ENCODE data around the gene PIEZO1.

PIEZO1 gene

DNA sequence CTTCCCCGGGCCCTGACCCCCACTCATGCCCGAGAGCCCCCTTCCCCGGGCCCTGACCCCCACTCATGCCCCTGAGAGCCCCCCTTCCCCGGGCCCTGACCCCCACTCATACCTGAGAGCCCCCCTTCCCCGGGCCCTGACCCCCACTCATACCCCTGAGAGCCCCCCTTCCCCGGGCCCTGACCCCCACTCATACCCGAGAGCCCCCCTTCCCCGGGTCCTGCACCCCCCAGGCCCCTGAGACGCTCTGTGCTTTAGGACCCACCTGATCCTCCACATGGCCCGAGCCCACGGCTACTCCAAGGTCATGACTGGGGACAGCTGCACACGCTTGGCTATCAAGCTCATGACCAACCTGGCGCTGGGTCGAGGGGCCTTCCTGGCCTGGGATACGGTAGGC is 72.0 kb downstream of the PIEZO1 start:
- no peak overlapping the region for H3K27ac Mint-ChIP-seq (ENCODE audit: low read depth)
- no peak overlapping the region for H3K4me3 Mint-ChIP-seq
- DNase-seq (ENCODE audit: low spot score in 2 of 2) (no peak), ATAC-seq (replicated peaks; ENCODE audit: extremely low read depth, poor library complexity, severe bottlenecking) (no peak)
- H3K9me3 Mint-ChIP-seq = no peaks in the 10 kb centered on the region
- H3K4me1 Mint-ChIP-seq = no peaks in the 10 kb centered on the region
- no peaks in the 10 kb centered on the region for H3K27me3 Mint-ChIP-seq
- peaks cover 13% of the 10 kb centered on the region for H3K36me3 Mint-ChIP-seq (ENCODE audit: insufficient read depth)

DNA sequence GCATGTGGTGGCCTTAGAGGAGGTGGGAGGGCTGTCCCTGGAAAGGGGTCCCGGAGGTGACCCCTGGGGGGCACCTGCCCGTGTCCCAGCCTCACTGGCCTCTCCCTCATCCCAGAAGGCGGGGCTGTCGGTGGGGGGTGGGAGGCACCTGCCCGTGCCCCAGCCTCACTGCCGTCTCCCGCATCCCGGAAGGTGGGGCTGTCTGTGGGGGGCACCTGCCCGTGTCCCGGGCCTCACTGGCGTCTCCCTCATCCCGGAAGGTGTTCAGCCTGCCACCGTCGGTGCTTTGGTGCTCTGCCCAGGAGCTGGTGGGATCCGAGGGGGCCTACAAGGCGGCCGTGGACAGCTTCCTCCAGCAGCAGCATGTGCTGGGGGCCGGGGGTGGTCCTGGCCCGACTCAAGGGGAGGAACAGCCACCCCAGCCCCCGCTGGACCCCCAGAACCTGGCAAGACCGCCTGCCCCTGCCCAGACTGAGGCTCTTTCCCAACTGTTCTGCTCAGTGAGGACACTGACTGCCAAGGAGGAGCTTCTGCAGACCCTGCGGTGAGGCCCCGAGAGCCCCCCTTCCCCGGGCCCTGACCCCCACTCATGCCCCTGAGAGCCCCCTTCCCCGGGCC is 72.5 kb downstream of the PIEZO1 start:
- H3K9me3 Mint-ChIP-seq = no peaks in the 10 kb centered on the region
- no peaks in the 10 kb centered on the region for H3K27me3 Mint-ChIP-seq
- H3K4me1 Mint-ChIP-seq = peaks cover 2% of the 10 kb centered on the region
- H3K4me3 Mint-ChIP-seq = no peak overlapping the region
- DNase-seq (ENCODE audit: low spot score in 2 of 2) (no peak), ATAC-seq (replicated peaks; ENCODE audit: extremely low read depth, poor library complexity, severe bottlenecking) (no peak)
- H3K27ac Mint-ChIP-seq (ENCODE audit: low read depth) = no peak overlapping the region
- H3K36me3 Mint-ChIP-seq (ENCODE audit: insufficient read depth) = peaks cover 14% of the 10 kb centered on the region

DNA sequence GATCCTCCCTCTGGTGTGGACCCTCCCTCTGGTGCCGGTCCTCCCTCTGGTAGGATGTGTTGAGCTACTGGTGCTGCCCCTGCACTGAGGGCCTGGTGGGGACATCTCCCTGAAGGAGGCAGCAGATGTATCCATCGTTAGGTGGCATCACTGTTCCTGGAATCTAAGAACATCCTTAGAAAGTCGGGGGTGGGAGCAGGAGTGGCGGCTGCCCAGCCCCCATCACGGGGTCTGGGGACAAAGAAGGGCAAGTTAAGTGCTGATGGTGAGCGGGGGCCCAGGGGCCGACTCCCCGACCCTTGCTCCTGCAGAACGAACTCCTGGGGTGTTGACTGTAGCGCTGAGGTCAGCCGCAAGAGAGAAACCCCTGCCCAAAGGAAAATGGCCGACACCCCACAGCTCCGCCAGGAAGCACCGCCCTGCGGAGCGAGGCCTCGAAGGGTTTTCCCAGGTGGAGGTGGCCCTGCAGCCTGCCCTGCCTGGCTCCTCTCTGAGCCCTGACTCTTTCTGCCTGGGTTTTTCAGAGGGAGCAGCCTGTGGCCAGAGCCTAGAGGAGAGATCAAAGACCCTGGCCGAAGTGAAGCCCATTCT is 73.2 kb downstream of the PIEZO1 start:
- no peak overlapping the region for H3K27ac Mint-ChIP-seq (ENCODE audit: low read depth)
- no peaks in the 10 kb centered on the region for H3K9me3 Mint-ChIP-seq
- peaks cover 15% of the 10 kb centered on the region for H3K36me3 Mint-ChIP-seq (ENCODE audit: insufficient read depth)
- no peaks in the 10 kb centered on the region for H3K27me3 Mint-ChIP-seq
- no peak for DNase-seq (ENCODE audit: low spot score in 2 of 2)
- no peak for ATAC-seq (replicated peaks; ENCODE audit: extremely low read depth, poor library complexity, severe bottlenecking)
- peaks cover 8% of the 10 kb centered on the region for H3K4me1 Mint-ChIP-seq
- H3K4me3 Mint-ChIP-seq = no peak overlapping the region

DNA sequence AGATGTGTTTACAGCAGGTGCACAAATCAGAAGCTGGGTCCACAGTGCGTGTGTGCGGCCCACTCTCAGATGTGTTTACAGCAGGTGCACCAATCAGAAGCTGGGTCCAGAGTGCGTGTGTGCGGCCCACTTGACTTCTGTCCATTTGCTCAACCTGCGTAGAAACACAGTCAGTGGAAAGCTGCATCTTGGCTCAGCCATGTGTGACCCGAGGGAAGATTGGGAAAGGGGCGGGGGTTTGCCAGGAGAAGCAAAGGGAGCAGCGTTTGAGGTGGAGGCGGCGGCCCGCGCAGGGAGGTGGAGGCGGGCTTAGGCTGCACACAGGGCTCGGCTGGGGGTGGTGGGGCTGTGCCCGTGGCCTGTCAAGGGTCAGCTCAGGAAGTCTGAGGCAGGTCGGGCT is 74.5 kb downstream of the PIEZO1 start:
- Mint-ChIP-seq H3K27ac (ENCODE audit: low read depth) (peak overlapping the region; percentile 13), H3K9me3 (no peaks in the 10 kb centered on the region), H3K4me3 (no peak overlapping the region), H3K27me3 (no peaks in the 10 kb centered on the region), H3K36me3 (ENCODE audit: insufficient read depth) (peaks cover 14% of the 10 kb centered on the region), H3K4me1 (peaks cover 9% of the 10 kb centered on the region)
- ATAC-seq (replicated peaks; ENCODE audit: extremely low read depth, poor library complexity, severe bottlenecking) = no peak
- DNase-seq (ENCODE audit: low spot score in 2 of 2) = no peak

DNA sequence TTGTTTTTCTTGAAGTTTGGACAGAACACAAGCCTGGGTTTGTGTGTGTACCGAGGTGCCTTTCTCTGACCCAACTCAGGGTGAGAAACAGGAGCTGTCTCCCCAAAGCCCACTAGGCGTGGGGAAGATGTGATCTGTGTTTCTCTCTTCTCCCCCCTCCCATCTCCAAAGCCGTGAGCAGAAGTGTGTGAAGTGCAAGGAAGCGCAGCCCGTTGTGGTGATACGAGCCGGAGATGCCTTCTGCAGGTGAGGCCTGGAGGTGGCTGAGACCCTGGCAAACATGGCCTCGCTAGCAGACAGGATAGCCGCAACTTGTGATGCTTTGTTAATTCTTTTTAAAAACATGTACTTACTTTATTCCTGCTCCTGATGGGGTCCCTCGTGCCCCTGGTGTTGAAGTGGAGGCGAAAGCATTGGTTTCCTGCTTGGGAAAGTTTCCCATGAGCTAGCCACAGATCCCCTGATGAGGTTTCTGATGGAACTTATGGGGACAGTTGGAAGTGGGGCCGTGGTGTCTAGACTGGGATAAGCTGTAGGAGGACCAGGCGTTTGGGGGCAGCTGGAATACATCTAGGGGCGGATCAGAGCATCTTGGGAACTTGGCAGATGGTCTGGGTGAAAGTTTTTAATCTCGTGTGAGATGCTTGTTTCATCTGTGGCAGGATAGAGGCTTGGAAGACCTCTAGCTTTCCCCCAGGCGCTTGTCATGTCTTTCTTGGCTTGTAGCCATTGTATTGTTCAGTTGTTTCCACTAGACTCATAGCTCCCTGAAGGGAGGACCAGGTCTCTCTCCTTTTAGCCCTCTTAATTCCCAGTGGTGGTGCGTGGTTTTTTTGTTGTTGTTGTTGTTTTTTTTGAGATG is 77.8 kb downstream of the PIEZO1 start:
- ATAC-seq (replicated peaks; ENCODE audit: extremely low read depth, poor library complexity, severe bottlenecking) = no peak
- H3K4me1 Mint-ChIP-seq = peaks cover 36% of the 10 kb centered on the region
- no peak for DNase-seq (ENCODE audit: low spot score in 2 of 2)
- H3K27ac Mint-ChIP-seq (ENCODE audit: low read depth) = peak overlapping the region; percentile 74
- H3K36me3 Mint-ChIP-seq (ENCODE audit: insufficient read depth) = peaks cover 19% of the 10 kb centered on the region
- no peaks in the 10 kb centered on the region for H3K9me3 Mint-ChIP-seq
- no peaks in the 10 kb centered on the region for H3K27me3 Mint-ChIP-seq
- H3K4me3 Mint-ChIP-seq = peak overlapping the region; percentile 76

DNA sequence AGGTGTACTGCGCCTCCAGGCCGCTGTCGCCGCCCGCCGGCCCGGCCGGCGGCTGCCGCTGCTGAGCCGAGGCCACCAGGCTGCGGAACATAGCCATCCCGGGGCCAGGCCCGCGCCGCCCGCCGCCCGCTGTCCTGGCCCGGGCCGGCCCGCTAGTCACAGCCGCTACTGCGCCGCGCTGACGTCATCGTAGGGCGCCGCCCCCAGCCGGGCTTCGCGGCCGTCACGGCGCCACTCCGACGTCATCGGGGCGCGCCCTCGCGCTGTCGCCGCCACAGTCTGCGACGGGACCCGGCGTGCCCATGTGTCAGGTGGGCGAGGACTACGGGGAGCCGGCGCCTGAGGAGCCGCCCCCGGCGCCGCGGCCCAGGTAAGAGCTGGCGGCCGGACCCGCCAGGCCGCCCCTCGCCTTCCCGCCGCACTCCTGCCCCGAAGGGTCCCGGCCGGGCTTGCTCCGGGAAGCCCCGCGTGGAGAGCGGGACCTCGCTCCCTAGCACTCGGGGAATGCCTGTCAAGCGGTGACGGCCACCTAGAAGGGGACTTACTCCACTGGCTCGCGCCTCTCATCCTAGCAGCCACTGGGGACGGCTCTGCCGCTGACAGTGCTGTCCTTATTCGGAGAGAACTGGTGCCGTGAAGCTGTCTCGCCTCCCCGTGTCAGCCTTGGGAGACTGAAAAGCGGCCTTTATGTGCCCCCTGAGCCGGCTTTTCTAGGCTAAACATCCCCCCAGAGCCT is 78.6 kb downstream of the PIEZO1 start, which contains the start of the genes CTU2 and RNF166:
TSS of gene CTU2 (plus strand) at position 275 of the 736 bp plus-strand sequence. CDS start at position 303, 28 bp downstream.
TSS of gene RNF166 (minus strand) at position 180 of the 736 bp plus-strand sequence. CDS start at position 97, 83 bp downstream.
- no peaks in the 10 kb centered on the region for H3K9me3 Mint-ChIP-seq
- peaks cover 22% of the 10 kb centered on the region for H3K36me3 Mint-ChIP-seq (ENCODE audit: insufficient read depth)
- peak; percentile 75 for ATAC-seq (replicated peaks; ENCODE audit: extremely low read depth, poor library complexity, severe bottlenecking)
- H3K4me1 Mint-ChIP-seq = peaks cover 36% of the 10 kb centered on the region
- DNase-seq (ENCODE audit: low spot score in 2 of 2) = peak; percentile 83 to 88
- H3K27me3 Mint-ChIP-seq = no peaks in the 10 kb centered on the region
- H3K4me3 Mint-ChIP-seq = peak within 1 kb of the TSS; percentile 94
- H3K27ac Mint-ChIP-seq (ENCODE audit: low read depth) = peak within 1 kb of the TSS; percentile 96

DNA sequence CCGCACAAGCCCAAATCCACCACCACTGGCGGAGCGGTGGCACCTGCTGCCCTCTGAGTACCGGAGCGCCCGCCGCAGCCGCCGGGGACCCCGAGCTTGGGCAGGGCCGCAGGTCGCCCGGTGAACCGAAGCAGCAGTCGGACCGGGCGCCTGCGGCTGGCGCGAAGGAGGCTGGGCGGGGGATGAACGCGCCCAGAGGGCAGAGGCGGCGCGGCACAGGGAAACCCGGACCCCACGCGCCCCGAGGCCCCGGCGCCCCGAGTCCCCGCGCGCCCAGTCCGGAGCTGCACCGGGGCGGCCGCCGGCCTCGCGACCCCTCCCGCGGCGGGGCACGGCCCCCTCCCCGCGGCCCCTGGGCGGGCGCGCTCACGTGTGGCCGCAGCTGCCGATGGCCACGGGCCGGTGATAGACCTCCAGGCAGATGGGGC is 79.2 kb downstream of the PIEZO1 start:
- Mint-ChIP-seq H3K4me3 (peak overlapping the region; percentile 94), H3K36me3 (ENCODE audit: insufficient read depth) (peaks cover 25% of the 10 kb centered on the region), H3K4me1 (peaks cover 36% of the 10 kb centered on the region), H3K9me3 (no peaks in the 10 kb centered on the region), H3K27me3 (no peaks in the 10 kb centered on the region), H3K27ac (ENCODE audit: low read depth) (peak overlapping the region; percentile 96)
- DNase-seq (ENCODE audit: low spot score in 2 of 2) = no peak
- ATAC-seq (replicated peaks; ENCODE audit: extremely low read depth, poor library complexity, severe bottlenecking) = peak; percentile 17

DNA sequence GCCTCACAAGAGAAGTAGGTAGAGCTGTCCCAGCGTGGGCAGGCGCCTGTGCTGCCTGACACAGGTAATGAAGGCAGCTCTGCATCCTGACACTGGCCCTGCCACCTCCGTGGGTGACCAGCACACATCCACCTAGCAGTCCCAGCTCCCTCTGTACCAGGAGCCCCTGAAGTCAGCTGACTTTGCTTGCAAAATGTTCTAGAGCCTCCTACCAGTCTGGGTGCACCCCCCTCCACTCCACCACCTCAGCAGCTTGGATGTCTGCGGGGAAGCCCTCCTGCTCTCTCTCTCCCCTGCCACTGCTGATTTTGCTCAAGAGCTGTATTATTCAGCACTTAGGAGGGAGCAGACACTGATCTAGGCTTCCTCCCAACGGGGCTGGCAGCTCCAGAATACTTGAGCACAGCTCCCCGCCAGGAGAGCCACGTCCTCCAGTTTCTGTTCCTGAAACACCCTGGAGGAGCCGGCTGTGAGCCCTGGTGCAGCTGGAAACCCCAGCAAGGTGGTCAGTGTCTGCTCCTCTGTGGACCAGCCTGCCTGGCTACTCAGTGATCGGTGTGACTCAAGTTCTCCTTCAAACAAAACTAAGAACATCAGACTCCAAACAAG is 79.8 kb downstream of the PIEZO1 start:
- Mint-ChIP-seq H3K9me3 (no peaks in the 10 kb centered on the region), H3K27ac (ENCODE audit: low read depth) (peak overlapping the region; percentile 96), H3K4me1 (peaks cover 36% of the 10 kb centered on the region), H3K36me3 (ENCODE audit: insufficient read depth) (peaks cover 31% of the 10 kb centered on the region), H3K27me3 (no peaks in the 10 kb centered on the region), H3K4me3 (peak overlapping the region; percentile 94)
- ATAC-seq (replicated peaks; ENCODE audit: extremely low read depth, poor library complexity, severe bottlenecking) (no peak), DNase-seq (ENCODE audit: low spot score in 2 of 2) (no peak)

DNA sequence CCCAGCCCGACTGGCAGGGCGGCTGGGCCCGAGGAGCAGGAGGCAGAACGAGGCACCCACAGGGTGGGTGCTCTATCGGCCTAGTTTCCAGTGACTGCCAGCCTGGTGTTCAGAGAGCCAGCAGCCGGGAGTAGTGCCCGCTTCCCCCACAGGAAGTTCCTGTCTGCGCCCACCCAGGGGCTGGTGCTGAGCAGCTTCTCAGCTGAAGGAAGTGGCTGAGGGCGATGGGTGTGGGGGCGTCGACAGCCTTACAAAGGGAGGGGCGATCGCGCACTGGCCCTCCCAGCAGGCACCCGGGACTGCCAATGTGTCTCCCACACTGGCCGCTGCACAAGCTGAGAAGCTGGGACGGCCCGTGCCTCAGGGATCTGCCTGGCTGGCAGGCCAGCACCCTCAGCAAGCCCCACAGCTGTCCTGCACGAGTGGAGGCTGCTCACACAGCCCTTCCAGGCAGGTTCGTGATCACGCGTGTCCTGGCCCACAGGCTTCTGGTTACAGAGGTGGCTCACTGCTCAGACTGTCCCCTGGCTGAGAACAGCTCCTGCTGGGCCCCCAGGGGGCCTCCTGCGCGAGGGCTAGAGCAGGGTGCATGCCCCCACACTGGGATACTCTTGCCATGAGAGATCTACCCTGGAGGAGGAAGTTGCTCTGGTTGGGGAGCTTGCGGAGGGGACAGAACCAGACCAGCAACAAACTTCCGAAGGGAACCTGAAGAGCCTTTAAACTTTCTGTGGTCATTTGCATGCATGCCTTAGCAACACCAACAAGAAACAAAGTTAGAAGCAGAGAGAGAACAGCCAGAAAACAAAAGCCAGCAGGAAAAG is 81.3 kb downstream of the PIEZO1 start:
- H3K9me3 Mint-ChIP-seq = no peaks in the 10 kb centered on the region
- ATAC-seq (replicated peaks; ENCODE audit: extremely low read depth, poor library complexity, severe bottlenecking) (peak; percentile 11), DNase-seq (ENCODE audit: low spot score in 2 of 2) (peak; percentile 47 to 57)
- H3K27ac Mint-ChIP-seq (ENCODE audit: low read depth) = peak overlapping the region; percentile 96
- H3K4me1 Mint-ChIP-seq = peaks cover 42% of the 10 kb centered on the region
- H3K4me3 Mint-ChIP-seq = peak overlapping the region; percentile 94
- H3K27me3 Mint-ChIP-seq = no peaks in the 10 kb centered on the region
- peaks cover 35% of the 10 kb centered on the region for H3K36me3 Mint-ChIP-seq (ENCODE audit: insufficient read depth)

DNA sequence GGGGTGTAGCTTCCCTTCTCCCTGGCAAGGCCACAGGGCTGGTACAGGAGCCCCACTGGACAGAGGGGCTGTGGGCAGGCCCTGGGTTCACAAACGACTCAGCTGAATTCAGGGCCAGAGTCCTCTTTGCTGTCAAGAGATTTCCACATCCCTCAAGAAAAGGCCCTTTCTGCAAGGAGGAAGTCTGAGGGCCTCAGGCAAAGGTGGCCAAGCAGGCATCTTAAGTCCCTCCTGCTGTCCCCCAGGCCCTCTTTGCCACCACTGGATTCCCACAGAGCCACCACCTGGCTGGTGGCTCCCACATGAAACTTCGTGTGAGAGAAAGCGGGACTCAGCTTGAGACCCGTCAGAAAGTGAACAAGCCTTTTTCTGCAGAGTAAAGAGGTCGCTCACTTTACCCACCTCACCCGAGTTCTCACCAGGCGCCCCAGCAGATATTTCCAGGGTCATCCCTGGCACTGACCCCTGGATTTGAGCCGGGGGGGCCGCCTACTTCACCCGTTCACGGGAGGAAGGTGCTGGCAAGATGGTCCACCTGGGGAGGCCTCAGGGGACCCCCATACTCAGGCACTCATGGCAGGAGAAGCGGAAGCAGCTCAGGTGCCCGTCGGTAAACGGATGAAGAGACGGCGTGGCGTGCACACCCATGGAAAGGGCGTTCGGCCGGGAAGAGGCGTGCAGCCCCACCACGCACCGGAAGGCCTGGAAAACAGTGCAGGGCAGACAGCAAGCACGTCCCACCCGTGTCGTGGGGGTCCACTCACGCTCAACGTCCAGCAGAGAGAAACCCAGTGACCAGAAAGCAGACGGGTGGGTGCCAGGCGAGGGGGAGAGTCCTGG is 82.4 kb downstream of the PIEZO1 start:
- H3K36me3 Mint-ChIP-seq (ENCODE audit: insufficient read depth) = peaks cover 42% of the 10 kb centered on the region
- DNase-seq (ENCODE audit: low spot score in 2 of 2) (no peak), ATAC-seq (replicated peaks; ENCODE audit: extremely low read depth, poor library complexity, severe bottlenecking) (no peak)
- peak overlapping the region; percentile 96 for H3K27ac Mint-ChIP-seq (ENCODE audit: low read depth)
- H3K9me3 Mint-ChIP-seq = no peaks in the 10 kb centered on the region
- H3K4me1 Mint-ChIP-seq = peaks cover 41% of the 10 kb centered on the region
- peak overlapping the region; percentile 94 for H3K4me3 Mint-ChIP-seq
- no peaks in the 10 kb centered on the region for H3K27me3 Mint-ChIP-seq

All from central memory CD8-positive, alpha-beta T cell (primary cell).